GM18858 (cell line): ENCODE data around the gene CRIP2.

Source experiments
- ATAC-seq: cut with Tn5 transposase; IDR thresholded peaks from one replicate; pipeline ENCODE4 v1.9.1; 2021; ENCODE audit not compliant: unreplicated experiment

The CRIP2 gene

DNA sequence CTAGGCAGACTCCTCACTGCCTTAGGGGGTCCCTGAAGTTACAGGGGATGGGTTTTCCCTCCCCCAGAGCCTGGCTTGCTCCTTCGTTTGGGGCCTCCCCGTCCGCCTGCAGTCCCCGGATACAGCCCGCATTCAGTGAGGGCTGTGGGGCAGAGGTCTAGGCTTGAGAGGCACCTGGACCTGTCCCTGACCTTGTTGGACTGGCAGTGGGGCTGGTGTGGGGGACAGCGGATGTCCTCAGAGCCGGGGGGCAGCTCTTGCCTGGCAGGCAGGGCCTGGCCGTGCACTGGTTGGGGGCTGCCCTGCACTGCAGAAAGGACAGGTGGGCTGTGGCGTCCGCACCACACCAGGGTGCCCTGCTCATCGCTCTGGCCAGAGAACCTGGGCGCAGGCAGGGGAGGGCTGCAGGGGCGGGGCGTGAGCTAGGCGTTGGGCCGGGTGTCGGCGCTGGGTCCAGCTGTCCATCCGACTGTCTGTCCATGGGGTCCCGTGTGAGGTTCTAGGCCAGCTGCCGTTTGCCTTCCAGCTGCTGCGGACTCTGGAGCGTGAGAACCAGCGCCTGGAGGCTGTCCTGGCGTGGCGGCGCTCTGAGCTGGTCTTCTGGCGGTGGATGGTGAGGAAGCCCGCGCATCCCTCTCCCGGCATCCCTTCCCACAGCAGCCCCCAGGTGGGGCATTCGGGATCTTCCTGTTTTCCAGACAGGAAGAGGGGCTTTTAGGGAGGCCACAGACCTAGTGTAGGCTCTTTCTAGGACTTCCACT is 22.4 kb downstream of the CRIP2 start:
- ATAC-seq = no peak

DNA sequence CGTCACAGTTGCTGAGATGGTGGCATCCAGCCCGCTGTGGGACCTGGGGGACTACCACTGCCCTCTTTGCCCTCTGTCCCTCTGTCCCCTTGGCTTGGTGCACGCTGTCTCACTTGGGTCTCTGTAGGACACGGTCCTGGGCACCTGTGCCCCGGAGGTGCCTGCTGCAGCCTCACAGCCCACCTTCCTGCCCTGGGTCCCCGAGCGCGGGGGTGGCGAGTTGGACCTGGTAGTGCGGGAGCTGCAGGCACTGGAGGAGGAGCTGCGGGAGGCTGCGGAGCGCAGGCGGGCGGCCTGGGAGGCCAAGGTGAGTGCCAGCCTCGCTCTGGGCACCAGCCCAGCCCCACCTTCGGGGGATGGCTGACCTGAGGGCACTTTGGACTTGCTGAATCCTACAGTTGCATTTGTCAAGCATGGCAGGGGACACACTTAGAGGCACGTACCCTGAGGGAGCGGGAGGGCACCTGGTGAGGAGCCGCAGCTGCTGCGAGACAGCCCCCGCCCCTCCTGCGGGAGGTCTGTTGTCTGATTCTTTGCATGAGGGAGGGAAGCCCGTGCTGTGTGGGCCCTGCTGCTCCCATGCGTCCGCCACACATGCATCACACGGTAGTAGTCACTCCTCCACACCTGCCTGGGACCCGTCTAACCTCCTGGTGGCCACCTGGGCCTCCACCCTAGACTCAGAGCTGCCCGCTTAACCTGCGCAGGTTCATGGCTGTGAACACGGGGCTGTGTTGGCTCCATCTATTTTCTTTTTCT is 23.2 kb downstream of the CRIP2 start:
- no peak for ATAC-seq

DNA sequence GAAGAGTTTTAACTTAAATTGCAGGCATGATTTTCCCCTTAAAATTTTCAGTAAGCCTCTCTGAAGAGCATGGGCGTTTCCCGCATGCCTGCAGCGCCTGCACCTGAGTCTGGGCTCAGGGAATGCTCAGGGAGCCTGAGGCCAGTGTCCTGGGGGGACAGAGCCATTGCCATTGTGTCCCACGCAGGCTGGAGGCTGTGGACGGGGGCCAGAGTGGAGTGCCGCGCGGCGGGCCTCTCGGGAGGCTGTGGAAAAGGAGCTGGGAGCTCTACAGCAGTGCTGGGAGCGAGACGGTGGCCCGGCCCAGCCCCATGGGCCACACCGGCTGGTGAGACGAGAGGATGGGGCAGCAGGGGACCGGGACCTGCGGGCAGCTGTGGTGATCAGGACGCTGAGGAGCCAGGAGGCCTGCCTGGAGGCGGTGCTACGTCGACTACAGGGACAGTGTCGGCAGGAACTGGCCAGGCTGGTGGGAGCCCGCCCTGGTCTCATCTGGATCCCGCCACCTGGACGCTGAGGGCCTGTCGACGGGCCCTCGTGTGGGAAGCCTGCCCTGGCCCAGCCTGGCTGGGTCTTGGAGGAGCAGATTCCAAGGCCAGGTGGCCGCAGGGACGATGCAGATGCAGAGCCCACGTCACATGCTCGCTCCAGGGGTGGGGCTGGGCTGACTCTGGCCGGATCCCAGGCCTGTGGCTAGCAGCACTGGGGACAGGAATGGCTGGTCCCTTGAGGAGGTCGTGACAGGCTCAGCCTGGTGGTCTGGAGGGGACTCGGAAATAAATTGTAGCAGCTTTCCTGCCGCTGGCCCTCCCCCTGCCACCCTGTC is 24.0 kb downstream of the CRIP2 start:
- ATAC-seq = no peak

GRCh38 chr14:105499256-105500035 is 24.8 kb downstream of the CRIP2 start:
- ATAC-seq = no peak

GRCh38 chr14:105500036-105500725 is 25.6 kb downstream of the CRIP2 start:
- ATAC-seq = no peak

DNA sequence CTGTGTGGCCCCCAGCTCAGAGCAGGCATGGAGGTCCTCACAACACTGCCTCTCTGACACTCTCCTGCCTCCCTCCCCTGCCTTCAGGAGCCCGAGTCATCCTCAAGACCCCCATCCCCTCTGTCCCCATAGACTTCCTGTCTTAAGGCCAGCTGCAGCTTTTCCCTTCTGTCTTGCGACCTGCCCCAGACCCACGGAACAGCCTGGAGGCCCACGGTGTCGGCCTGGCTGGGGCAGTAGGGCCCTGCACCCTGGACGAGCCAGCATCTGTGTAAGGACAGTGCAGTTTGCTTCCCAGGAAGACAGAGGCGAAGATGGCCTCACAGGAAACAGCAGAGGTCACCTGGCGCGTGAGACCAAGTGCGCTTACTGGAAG is 26.1 kb downstream of the CRIP2 start:
- no peak for ATAC-seq

DNA sequence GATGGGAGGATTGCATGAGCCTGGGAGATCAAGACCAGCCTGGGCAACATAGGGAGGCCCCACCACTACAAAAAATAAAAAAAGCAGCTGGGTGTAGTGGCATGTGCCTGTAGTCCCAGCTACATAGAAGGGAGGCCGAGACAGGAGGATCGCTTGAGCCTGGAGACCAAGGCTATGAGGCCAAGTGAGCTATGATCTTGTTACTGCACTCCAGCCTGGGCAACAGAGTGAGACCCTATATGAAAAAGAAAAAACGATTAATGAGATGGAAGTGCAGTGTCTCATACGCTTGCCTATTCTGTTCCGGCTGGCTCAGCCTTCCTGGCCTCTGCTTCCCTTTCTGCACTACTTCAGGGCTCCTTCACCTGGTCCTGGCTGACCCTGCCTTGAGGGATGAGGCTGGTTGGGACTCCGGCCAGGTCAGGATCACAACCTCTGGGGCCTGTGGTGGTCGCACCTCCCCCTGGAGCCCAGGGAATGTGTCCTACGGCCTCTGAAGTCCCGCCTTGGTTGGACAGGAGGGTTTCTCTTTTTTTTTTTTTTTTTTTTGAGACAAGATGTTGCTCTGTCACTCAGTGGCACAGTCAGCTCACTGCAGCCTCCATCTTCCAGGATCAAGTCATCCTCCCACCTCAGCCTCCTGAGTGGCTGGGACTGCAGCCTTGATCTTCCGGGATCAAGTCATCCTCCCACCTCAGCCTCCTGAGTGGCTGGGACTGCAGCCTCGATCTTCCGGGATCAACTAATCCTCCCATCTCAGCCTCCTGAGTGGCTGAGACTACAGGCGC is 27.1 kb downstream of the CRIP2 start:
- ATAC-seq = no peak

- ATAC-seq = no peak
Measured at GRCh38 chr14:105502446-105503295, 28.1 kb downstream of the CRIP2 start.

DNA sequence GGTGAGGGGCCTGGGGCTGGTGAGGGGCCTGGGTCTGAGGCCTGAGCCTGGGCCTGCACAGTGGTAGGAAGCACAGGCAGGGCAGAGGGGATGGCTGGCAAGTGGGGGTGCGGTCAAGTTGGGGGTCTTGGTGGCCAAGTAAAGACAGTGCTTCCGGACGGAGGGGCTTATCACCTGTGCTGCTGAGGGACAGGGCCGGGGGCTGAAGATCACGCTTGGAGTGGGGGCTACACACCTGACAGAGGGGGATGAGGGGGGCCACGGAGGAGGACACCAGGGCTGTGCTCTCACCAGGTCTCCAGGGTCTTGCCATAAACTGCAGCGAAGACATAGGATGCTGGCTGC is 28.6 kb downstream of the CRIP2 start:
- ATAC-seq = no peak

DNA sequence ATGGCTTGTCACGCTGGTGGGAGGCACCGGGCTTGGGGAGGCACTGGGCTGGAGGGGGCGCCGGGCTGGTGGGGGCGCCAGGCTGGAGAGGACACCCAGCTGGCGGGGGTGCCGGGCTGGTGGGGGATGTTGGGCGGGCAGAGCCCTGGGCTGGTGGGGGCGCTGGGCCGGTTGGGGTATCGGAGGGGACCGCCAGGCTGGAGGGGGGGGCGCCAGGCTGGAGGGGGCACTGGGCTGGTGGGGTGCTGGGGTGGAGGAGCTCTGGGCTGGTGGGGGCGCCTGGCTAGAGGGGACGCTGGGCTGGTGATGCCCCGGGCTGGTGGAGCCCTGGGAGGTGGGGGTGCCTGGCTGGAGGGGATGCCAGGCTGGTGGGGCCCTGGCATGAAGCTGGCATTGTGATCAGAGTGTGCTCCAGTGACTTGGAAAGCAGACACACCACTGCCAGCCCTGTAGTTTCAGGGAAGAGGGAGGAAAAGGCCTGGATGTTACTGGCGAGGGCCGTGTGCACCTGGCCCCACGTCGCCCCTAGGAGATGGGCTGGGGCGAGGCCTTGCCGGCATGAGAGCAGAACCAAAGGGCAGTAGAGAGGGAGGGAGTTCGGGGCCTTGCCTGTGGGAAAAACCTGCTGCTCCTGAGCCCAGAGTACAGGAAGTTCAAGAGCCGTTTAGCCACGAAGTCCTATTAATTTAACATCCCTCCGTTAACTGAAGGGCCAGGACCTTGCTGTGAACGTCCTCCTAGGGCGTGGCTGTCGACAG is 29.5 kb downstream of the CRIP2 start:
- ATAC-seq = no peak

DNA sequence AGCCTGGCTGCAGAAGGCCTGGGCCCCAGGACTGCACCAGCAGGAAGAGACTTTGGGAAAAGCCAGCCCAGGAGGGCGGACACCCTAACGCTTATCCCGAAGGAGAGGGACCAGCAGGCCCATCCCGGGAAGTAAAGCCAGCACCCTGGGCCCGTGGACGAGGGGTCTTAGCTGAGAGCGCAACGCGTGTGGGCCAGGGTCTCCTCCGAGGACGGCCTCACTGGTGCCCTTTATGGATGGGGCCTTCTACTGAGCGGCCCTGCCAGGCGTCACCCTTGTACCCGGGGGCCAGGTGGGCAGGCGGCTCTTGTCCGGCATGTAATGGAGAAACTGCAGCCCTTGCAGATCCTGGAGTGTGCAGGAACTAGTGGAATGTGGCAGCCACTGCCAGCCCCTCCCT is 30.5 kb downstream of the CRIP2 start:
- ATAC-seq = no peak

DNA sequence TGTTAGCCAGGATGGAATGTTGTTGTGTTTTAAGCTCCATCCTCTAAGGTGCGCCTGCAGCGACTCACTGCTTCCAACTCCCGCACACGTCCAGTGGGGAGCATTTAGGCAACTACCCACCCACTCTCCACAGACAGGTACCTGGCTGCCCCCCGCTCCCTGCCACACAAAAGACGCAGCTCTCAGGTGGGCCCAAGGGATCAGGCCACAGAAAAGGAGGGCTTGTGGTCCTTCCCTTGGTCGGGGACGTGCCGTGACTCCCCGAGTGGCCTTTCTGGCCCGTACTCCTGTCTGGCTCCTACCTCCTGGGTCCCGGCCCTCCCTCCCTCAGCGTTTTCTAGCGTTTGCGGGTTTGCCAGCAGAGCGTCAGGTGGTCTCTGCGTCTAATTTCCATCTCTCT is 32.6 kb downstream of the CRIP2 start:
- ATAC-seq = no peak

GRCh38 chr14:105508069-105508468 is 33.4 kb downstream of the CRIP2 start:
- ATAC-seq = no peak

GRCh38 chr14:105508601-105509000 is 34.0 kb downstream of the CRIP2 start:
- no peak for ATAC-seq

GRCh38 chr14:105517096-105517495 is 42.5 kb downstream of the CRIP2 start:
- ATAC-seq = no peak

GRCh38 chr14:105519946-105520698 is 45.5 kb downstream of the CRIP2 start:
- no peak for ATAC-seq

- ATAC-seq = no peak
Measured at GRCh38 chr14:105525326-105525725, 50.7 kb downstream of the CRIP2 start.
